K562 (cell line): Measurements from ENCODE around the gene VWA7. TPM values are rescaled to one million over a fixed set of nuclear protein-coding genes. Genes with fewer than 3 reads are reported as not detected.

Experiments used
- ARID1B ChIP-seq: fragments of 450-650 bp; IDR thresholded peaks from 2 replicates; pipeline ENCODE4 v1.6.1; 2016; ENCODE audit warnings: antibody characterized with exemption, mild to moderate bottlenecking, inconsistent platforms
- ARID4B ChIP-seq: sonication (generic); formaldehyde crosslinking; IDR thresholded peaks from 2 replicates; pipeline ENCODE4 v1.8.0; 2022; ENCODE audit warnings: mild to moderate bottlenecking, missing genetic modification reagents
- ETV6 ChIP-seq, 3 experiments: fragments of 150-350 bp in 1 of 3; sonication (generic) in 1 of 3; formaldehyde crosslinking in 1 of 3; IDR thresholded peaks; 2 replicates each; pipeline versions ENCODE4 v1.6.1 to v1.8.0; 2014 to 2022; ENCODE audit warnings: borderline replicate concordance in 2 of 3, low read depth in 2 of 3, antibody characterized with exemption in 1 of 3, low read length in 1 of 3, mild to moderate bottlenecking in 1 of 3, missing genetic modification reagents in 1 of 3
- FIP1L1 ChIP-seq: fragments of 200-400 bp; formaldehyde crosslinking; IDR thresholded peaks from 2 replicates; pipeline ENCODE4 v1.6.1; 2018; ENCODE audit warnings: mild to moderate bottlenecking, low read depth, low read length; ENCODE audit not compliant: poor library complexity, severe bottlenecking
- MAX ChIP-seq: sonication (generic); formaldehyde crosslinking; IDR thresholded peaks from 2 replicates; pipeline ENCODE4 v1.9.0; 2022; ENCODE audit warnings: mild to moderate bottlenecking, missing genetic modification reagents
- MAZ ChIP-seq, 2 experiments: fragments of 450-650 bp in 1 of 2; sonication (generic) in 1 of 2; formaldehyde crosslinking; IDR thresholded peaks in 1 of 2; conservative IDR thresholded peaks in 1 of 2; 2 replicates each; pipeline versions ENCODE4 v1.4.0 to v1.5.0; 2020; ENCODE audit warnings: mild to moderate bottlenecking in 1 of 2, missing genetic modification reagents in 1 of 2
- POLR2G ChIP-seq: fragments of 200-400 bp; formaldehyde crosslinking; IDR thresholded peaks from 2 replicates; pipeline ENCODE4 v1.6.1; 2017; ENCODE audit warnings: low read depth, mild to moderate bottlenecking, antibody characterized with exemption, low read length, moderate library complexity
- RAD51 ChIP-seq: fragments of 450-650 bp; IDR thresholded peaks from 2 replicates; pipeline ENCODE4 v1.7.1; 2016; ENCODE audit warnings: low read depth, mild to moderate bottlenecking, borderline replicate concordance
- RBM22 ChIP-seq: fragments of 200-400 bp; formaldehyde crosslinking; IDR thresholded peaks from 2 replicates; pipeline ENCODE4 v1.6.1; 2018; ENCODE audit warnings: low read length, low read depth; ENCODE audit not compliant: poor library complexity, severe bottlenecking
- ZC3H4 ChIP-seq: sonication (generic); formaldehyde crosslinking; IDR thresholded peaks from 2 replicates; pipeline ENCODE4 v1.9.0; 2021; ENCODE audit warnings: missing genetic modification reagents, borderline replicate concordance
- ZNF184 ChIP-seq: sonication (generic); formaldehyde crosslinking; IDR thresholded peaks from 2 replicates; pipeline ENCODE4 v1.5.0; 2020; ENCODE audit warnings: missing genetic modification reagents
- polyA plus RNA-seq, 8 experiments: library from polyadenylated mRNA; depleted of rRNA in 4 of 8; stranded (reverse) in 5 of 8; unstranded in 3 of 8; fragments of >200 nt; fragmentation: Nextera tagmentation in 2 of 8; fragmentation: Illumina TruSeq in 1 of 8; extraction: Ambion mirVana in 2 of 8; extraction: Trizol in 1 of 8; gene quantifications; 2 replicates each; pipeline versions ENCODE4 v1.2.1 to v1.2.3, GENCODE V29; 2011 to 2014; ENCODE audit warnings: inconsistent platforms in 1 of 8, missing spikeins in 1 of 8
- total RNA-seq, 7 experiments: library from RNA; depleted of rRNA in 6 of 7; stranded (reverse); fragments of >200 nt in 6 of 7; fragmentation: Illumina TruSeq in 2 of 7; extraction: Trizol in 2 of 7; gene quantifications; 2 replicates each; pipeline versions ENCODE4 v1.2.1 to v1.2.3, GENCODE V29; 2011 to 2021; ENCODE audit warnings: low replicate concordance in 1 of 7
- TF ChIP-seq, protein P1 (sequence below), 2 experiments: IDR thresholded peaks; 2 replicates each; pipeline ENCODE4 v1.6.1; 2012; ENCODE audit warnings: improper control_type of control experiment in 2 of 2, low read depth in 2 of 2, low read length in 2 of 2, borderline replicate concordance in 1 of 2
- TF ChIP-seq, protein P2 (sequence below): fragments of 450-650 bp; IDR thresholded peaks from 2 replicates; pipeline ENCODE4 v1.6.1; 2016; ENCODE audit warnings: missing biosample characterization, missing genetic modification characterization

Gene VWA7
- total and polyA plus RNA-seq, 9 of the 15 experiments (the other 6 are each of a cell fraction or from before 2014, with no cell fraction given): 0.18 to 2.9 (median 0.95) TPM

GRCh38 chr6:31782126-31782855, 5.2 kb upstream of the VWA7 start (continued):
- TF ChIP-seq ZNF184 (0 out of 2 replicates have a peak, but pooled peaks have one; percentile 7), ARID4B (CRISPR knock-in tag) (no peak), ARID1B (no peak), POLR2G (peak; percentile 73), FIP1L1 (peak; percentile 55), RBM22 (peak; percentile 30), MAZ (CRISPR knock-in tag; conservative IDR thresholded peaks at IDR 0.05 in 1 of 2, IDR thresholded peaks at IDR 0.05 in 1 of 2) (0 out of 4 replicates have a peak, but pooled peaks of 1 of the 2 experiments have one; percentile 25), ETV6 (IDR thresholded peaks at IDR 0.05; ENCODE audit: borderline replicate concordance in 1 of 2, low read depth in 2 of 2, low read length in 1 of 2) (no peak), ETV6 (CRISPR knock-in tag; IDR thresholded peaks at IDR 0.05; ENCODE audit: borderline replicate concordance) (no peak), MAX (CRISPR knock-in tag) (peak; percentile 27; the same call in 1 of the 2 replicates), RAD51 (no peak), ZC3H4 (CRISPR knock-in tag) (peak; percentile 74; the same call in 1 of the 2 replicates)
- TF ChIP-seq, protein P1, sequence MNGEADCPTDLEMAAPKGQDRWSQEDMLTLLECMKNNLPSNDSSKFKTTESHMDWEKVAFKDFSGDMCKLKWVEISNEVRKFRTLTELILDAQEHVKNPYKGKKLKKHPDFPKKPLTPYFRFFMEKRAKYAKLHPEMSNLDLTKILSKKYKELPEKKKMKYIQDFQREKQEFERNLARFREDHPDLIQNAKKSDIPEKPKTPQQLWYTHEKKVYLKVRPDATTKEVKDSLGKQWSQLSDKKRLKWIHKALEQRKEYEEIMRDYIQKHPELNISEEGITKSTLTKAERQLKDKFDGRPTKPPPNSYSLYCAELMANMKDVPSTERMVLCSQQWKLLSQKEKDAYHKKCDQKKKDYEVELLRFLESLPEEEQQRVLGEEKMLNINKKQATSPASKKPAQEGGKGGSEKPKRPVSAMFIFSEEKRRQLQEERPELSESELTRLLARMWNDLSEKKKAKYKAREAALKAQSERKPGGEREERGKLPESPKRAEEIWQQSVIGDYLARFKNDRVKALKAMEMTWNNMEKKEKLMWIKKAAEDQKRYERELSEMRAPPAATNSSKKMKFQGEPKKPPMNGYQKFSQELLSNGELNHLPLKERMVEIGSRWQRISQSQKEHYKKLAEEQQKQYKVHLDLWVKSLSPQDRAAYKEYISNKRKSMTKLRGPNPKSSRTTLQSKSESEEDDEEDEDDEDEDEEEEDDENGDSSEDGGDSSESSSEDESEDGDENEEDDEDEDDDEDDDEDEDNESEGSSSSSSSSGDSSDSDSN (IDR thresholded peaks at IDR 0.05; ENCODE audit: borderline replicate concordance in 1 of 2, low read depth in 2 of 2, low read length in 2 of 2): no peak
- TF ChIP-seq, protein P2, sequence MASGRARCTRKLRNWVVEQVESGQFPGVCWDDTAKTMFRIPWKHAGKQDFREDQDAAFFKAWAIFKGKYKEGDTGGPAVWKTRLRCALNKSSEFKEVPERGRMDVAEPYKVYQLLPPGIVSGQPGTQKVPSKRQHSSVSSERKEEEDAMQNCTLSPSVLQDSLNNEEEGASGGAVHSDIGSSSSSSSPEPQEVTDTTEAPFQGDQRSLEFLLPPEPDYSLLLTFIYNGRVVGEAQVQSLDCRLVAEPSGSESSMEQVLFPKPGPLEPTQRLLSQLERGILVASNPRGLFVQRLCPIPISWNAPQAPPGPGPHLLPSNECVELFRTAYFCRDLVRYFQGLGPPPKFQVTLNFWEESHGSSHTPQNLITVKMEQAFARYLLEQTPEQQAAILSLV (tag): no peak
